IMR-90 (cell line): Measurements from ENCODE around the gene EEF2K. TPM values are rescaled to one million over a fixed set of nuclear protein-coding genes. Genes with fewer than 3 reads are reported as not detected.
A peak's percentile ranks its signal among the peaks of the same experiment; 100 is the strongest.

Source experiments
- ATAC-seq: fragments of 200-7000 bp; cut with Tn5 transposase; 2 replicates; pipeline ENCODE4 v1.9.1; 2020; ENCODE audit warnings: low read depth, mild to moderate bottlenecking, moderate library complexity
- BruUV-seq: library from RNA; stranded (reverse); fragments of 400-500 nt; replicated peaks from 2 replicates; lab custom pipeline; 2021; lab: Mats Ljungman, UMichigan
- CTCF ChIA-PET: fragments of 300-600 bp; formaldehyde crosslinking; extraction: SDS; loops from one replicate; lab custom pipeline; 2021; ENCODE audit warnings: antibody characterized with exemption; lab: Yijun Ruan, JAX
- POLR2A ChIA-PET: fragments of 300-600 bp; sonication (Branson Sonifier 250); formaldehyde crosslinking; loops from one replicate; lab custom pipeline; 2022; ENCODE audit warnings: antibody characterized with exemption; ENCODE audit not compliant: unreplicated experiment; lab: Charles Lee
- DNase-seq: peaks from one replicate; pipeline ENCODE4 v3.0.0; 2013
- H2AFZ ChIP-seq: replicated peaks from 2 replicates; pipeline ENCODE3; 2013; ENCODE audit warnings: low read length, mild to moderate bottlenecking; ENCODE audit not compliant: poor library complexity
- H2AK5ac ChIP-seq: 2 replicates; pipeline ENCODE4 v1.6.1; 2013; ENCODE audit warnings: low read depth, low read length, inconsistent platforms
- H2AK9ac ChIP-seq: replicated peaks from 2 replicates; pipeline ENCODE3; 2013; ENCODE audit warnings: mild to moderate bottlenecking, low read depth, low read length, moderate library complexity; ENCODE audit not compliant: poor library complexity
- H2BK120ac ChIP-seq: 2 replicates; pipeline ENCODE4 v1.6.1; 2013; ENCODE audit warnings: low read depth, low read length, inconsistent platforms
- H2BK15ac ChIP-seq: 3 replicates; pipeline ENCODE4 v1.6.1; 2013; ENCODE audit warnings: low read depth, low read length, inconsistent platforms
- H2BK20ac ChIP-seq: 2 replicates; pipeline ENCODE4 v1.6.1; 2013; ENCODE audit warnings: low read depth, mild to moderate bottlenecking, inconsistent platforms, low read length, moderate library complexity
- H2BK5ac ChIP-seq: 2 replicates; pipeline ENCODE4 v1.6.1; 2013; ENCODE audit warnings: mild to moderate bottlenecking, low read depth, low read length, inconsistent platforms; ENCODE audit not compliant: poor library complexity, severe bottlenecking
- H3K14ac ChIP-seq: replicated peaks from 2 replicates; pipeline ENCODE4 v1.6.1; 2013; ENCODE audit warnings: low read depth, low read length, inconsistent platforms
- H3K18ac ChIP-seq: 2 replicates; pipeline ENCODE4 v1.6.1; 2013; ENCODE audit warnings: low read depth, low read length, control low read depth
- H3K23ac ChIP-seq: 2 replicates; pipeline ENCODE4 v1.6.1; 2013; ENCODE audit warnings: low read depth, low read length, inconsistent platforms
- H3K27ac ChIP-seq: 2 replicates; pipeline ENCODE4 v1.5.1; 2013; ENCODE audit warnings: mild to moderate bottlenecking, control low read depth, low read length; ENCODE audit not compliant: insufficient read depth
- H3K27me3 ChIP-seq: 2 replicates; pipeline ENCODE4 v1.6.1; 2013; ENCODE audit warnings: low read length; ENCODE audit not compliant: control insufficient read depth, insufficient read depth
- H3K36me3 ChIP-seq: 2 replicates; pipeline ENCODE4 v1.6.1; 2013; ENCODE audit warnings: low read length, mixed read lengths; ENCODE audit not compliant: control insufficient read depth, insufficient read depth
- H3K4ac ChIP-seq: 2 replicates; pipeline ENCODE4 v1.6.1; 2013; ENCODE audit warnings: low read depth, low read length, inconsistent platforms
- H3K4me1 ChIP-seq: 2 replicates; pipeline ENCODE4 v1.6.1; 2013; ENCODE audit warnings: low read length, mixed read lengths; ENCODE audit not compliant: control insufficient read depth, insufficient read depth
- H3K4me2 ChIP-seq: 2 replicates; pipeline ENCODE4 v1.6.1; 2013; ENCODE audit warnings: low read depth, mild to moderate bottlenecking, control low read depth, low read length, moderate library complexity
- H3K4me3 ChIP-seq: 2 replicates; pipeline ENCODE4 v1.5.1; 2013; ENCODE audit warnings: low read depth, mild to moderate bottlenecking, control low read depth, low read length, moderate library complexity; ENCODE audit not compliant: insufficient read depth
- H3K56ac ChIP-seq: 2 replicates; pipeline ENCODE4 v1.6.1; 2013; ENCODE audit warnings: low read length, inconsistent platforms; ENCODE audit not compliant: insufficient read depth; ENCODE audit errors: extremely low read depth
- H3K79me1 ChIP-seq, 2 experiments: 2 replicates each; pipeline ENCODE4 v1.6.1; 2013; ENCODE audit warnings: low read length in 2 of 2, inconsistent platforms in 1 of 2, low read depth in 1 of 2
- H3K9ac ChIP-seq: 2 replicates; pipeline ENCODE4 v1.6.1; 2013; ENCODE audit warnings: low read depth, low read length, control low read depth
- H3K9me1 ChIP-seq: 2 replicates; pipeline ENCODE4 v1.6.1; 2013; ENCODE audit warnings: low read length, inconsistent platforms; ENCODE audit not compliant: insufficient read depth
- H3K9me3 ChIP-seq: 2 replicates; pipeline ENCODE4 v1.6.1; 2013; ENCODE audit warnings: low read length; ENCODE audit not compliant: control insufficient read depth, insufficient read depth
- H4K20me1 ChIP-seq: 2 replicates; pipeline ENCODE4 v1.6.1; 2013; ENCODE audit warnings: low read length, inconsistent platforms; ENCODE audit not compliant: insufficient read depth
- H4K5ac ChIP-seq: 2 replicates; pipeline ENCODE4 v1.6.1; 2013; ENCODE audit warnings: mild to moderate bottlenecking, low read depth, low read length, control low read depth
- H4K8ac ChIP-seq, 2 experiments: 2 replicates each; pipeline ENCODE4 v1.6.1; 2013; ENCODE audit warnings: low read depth in 2 of 2, low read length in 2 of 2, control low read depth in 1 of 2, inconsistent platforms in 1 of 2
- H4K91ac ChIP-seq: 2 replicates; pipeline ENCODE4 v1.6.1; 2013; ENCODE audit warnings: low read depth, low read length, inconsistent platforms; ENCODE audit not compliant: insufficient read depth
- CEBPB ChIP-seq: IDR thresholded peaks from 2 replicates; pipeline ENCODE4 v1.6.1; 2012; ENCODE audit warnings: low read depth, low read length, improper control_type of control experiment
- FOS ChIP-seq: fragments of 150-350 bp; IDR thresholded peaks from 2 replicates; pipeline ENCODE4 v1.6.1; 2016; ENCODE audit warnings: low read depth, low read length
- RAD21 ChIP-seq: IDR thresholded peaks from 2 replicates; pipeline ENCODE4 v1.6.1; 2012; ENCODE audit warnings: low read length, improper control_type of control experiment
- USF2 ChIP-seq: fragments of 150-350 bp; IDR thresholded peaks from 2 replicates; pipeline ENCODE4 v1.6.1; 2017; ENCODE audit warnings: mild to moderate bottlenecking, antibody characterized with exemption, low read length, low read depth
- WGBS, 2 experiments: methylation state at CpG; one replicate each; pipeline versions ENCODE4 v1.1.5 to v1.1.7; 2013; ENCODE audit warnings: missing lambda C conversion rate in 2 of 2; ENCODE audit not compliant: insufficient read length in 1 of 2; ENCODE audit errors: extremely low coverage in 2 of 2; 5-methylcytosine and 5-hydroxymethylcytosine counted together
- dilution Hi-C: fragments of 300-500 bp; cut with HindIII; formaldehyde crosslinking; loops from one replicate; pipeline ENCODE4 v1.14.3; 2018; ENCODE audit warnings: low sequenced_read_pairs; ENCODE audit not compliant: unreplicated experiment
- in situ Hi-C: fragments of 300-500 bp; cut with MboI; formaldehyde crosslinking; loops from 3 replicates; pipeline ENCODE4 v1.14.3; 2019; ENCODE audit warnings: low sequenced_read_pairs, inconsistent platforms, mixed read lengths
- intact Hi-C: fragments of 100-400 bp; cut with micrococcal nuclease; formaldehyde crosslinking; loops from 2 replicates; pipeline ENCODE4 v1.10.0; 2022
- polyA plus RNA-seq, 3 experiments: library from polyadenylated mRNA; depleted of rRNA; stranded (reverse); fragments of >200 nt; gene quantifications; 2 replicates each; pipeline ENCODE4 v1.2.3, GENCODE V29; 2012; ENCODE audit warnings: low replicate concordance in 1 of 3
- total RNA-seq: library from RNA; depleted of rRNA; stranded (reverse); fragments of >200 nt; gene quantifications from 2 replicates; pipeline ENCODE4 v1.2.3, GENCODE V29; 2012

The EEF2K gene
- total and polyA plus RNA-seq, 2 of the 4 experiments (the other 2 are of a cell fraction), result 9.7 to 16.5 TPM

GRCh38 chr16:22220714-22221113 is 14.6 kb downstream of the EEF2K start:
- in situ Hi-C loops, result no loop called here
- no peak for TF ChIP-seq FOS
- TF ChIP-seq RAD21, result no peak
- TF ChIP-seq USF2, result no peak
- no peak for TF ChIP-seq CEBPB
- H4K20me1 ChIP-seq, result peaks cover 53% of the 10 kb centered on the region

More at GRCh38 chr16:22220714-22221113, 14.6 kb downstream of the EEF2K start:
- Histone ChIP-seq H2BK20ac (no peak overlapping the region), H3K4me2 (no peak overlapping the region), H4K5ac (no peak overlapping the region), H3K56ac (no peak overlapping the region), H3K27me3 (no peaks in the 10 kb centered on the region), H2BK5ac (no peak overlapping the region), H3K27ac (no peak overlapping the region), H3K79me1 (peaks cover 30 to 87% of the 10 kb centered on the region in 2 experiments), H2AK5ac (no peak overlapping the region), H4K8ac (no peak overlapping the region), H3K4me3 (no peak overlapping the region), H2AK9ac (peak overlapping the region; percentile 28), H3K14ac (no peak overlapping the region), H2BK15ac (no peak overlapping the region), H3K4me1 (peaks cover 2% of the 10 kb centered on the region; the same call in 1 of the 2 replicates), H3K18ac (no peak overlapping the region), H3K9ac (no peak overlapping the region), H4K91ac (no peak overlapping the region), H3K9me3 (no peaks in the 10 kb centered on the region), H2BK120ac (no peak overlapping the region), H3K4ac (no peak overlapping the region), H3K36me3 (peaks cover 6% of the 10 kb centered on the region; the same call in 1 of the 2 replicates), H2AFZ (peak overlapping the region; percentile 33), H3K9me1 (peaks cover 27% of the 10 kb centered on the region), H3K23ac (no peak overlapping the region)
- ATAC-seq (no peak), DNase-seq (no peak)
- dilution Hi-C loops, result no loop called here
- intact Hi-C loops, result no loop called here
- WGBS, 2 experiments, result 63% methylated on average over 7 of the region's 9 CpGs; no CpG with 5 or more reads in 1 of the 2 experiments
- ChIA-PET CTCF (no interaction called here), POLR2A (no interaction called here)
- no TSS peak for BruUV-seq
